COLO668 (cell line): ENCODE measurements around the gene TMEM86A.

Experiments used
- DNase-seq: peaks from one replicate; lab custom pipeline; 2025; ENCODE audit not compliant: unreplicated experiment; lab: John Stamatoyannopoulos, UW

TMEM86A gene

GRCh38 chr11:18722293-18722637 is 23.7 kb downstream of the TMEM86A start:
- no peak for DNase-seq

DNA sequence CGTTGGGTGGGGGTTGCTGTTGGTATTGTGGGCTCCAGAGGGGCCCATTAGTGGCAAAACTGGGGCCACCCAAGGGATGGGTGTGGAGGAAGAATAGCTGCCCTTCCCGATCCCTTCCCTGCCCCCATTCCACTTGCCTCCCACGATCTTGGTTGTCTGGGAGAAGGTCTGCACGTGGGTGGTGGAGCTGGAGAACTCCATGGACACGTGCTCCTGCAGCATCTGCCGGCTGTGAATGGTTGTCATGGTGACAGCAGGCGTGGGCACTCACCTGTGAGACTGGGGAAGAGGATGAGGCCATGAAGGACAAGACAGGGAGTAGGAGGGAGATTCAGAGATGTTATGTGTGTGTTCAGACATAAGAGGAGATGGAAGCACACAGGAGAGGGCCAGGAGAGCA is 25.4 kb downstream of the TMEM86A start:
- DNase-seq, result peak; percentile 65

DNA sequence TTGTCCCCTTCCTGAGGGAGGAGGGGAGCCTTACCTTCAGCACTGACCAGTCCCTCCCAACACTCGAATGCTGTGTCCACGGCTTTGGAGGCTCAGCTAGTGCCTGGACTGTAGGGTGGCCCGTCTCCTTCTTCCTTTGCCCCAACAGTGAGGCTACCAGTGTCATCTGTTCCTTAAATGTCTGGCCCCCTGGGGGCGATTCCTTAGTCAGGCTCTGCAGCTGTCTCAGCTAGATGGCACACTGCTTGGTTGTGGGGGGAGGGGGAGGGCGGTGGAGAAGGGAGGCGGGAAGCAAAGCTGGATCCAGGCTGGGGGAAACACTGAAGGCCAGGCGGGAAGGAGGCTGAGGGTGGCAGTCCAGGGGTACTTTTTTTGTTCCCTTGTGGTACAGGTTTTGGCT is 27.5 kb downstream of the TMEM86A start, which contains the start of gene IGSF22:
Gene IGSF22 (minus strand): TSS at position 149 of the 400 bp plus-strand sequence. CDS start 1,952 bp downstream, outside the sequence.
- no peak for DNase-seq

GRCh38 chr11:18727479-18728236 is 29.1 kb downstream of the TMEM86A start:
- DNase-seq, result peak; percentile 32

DNA sequence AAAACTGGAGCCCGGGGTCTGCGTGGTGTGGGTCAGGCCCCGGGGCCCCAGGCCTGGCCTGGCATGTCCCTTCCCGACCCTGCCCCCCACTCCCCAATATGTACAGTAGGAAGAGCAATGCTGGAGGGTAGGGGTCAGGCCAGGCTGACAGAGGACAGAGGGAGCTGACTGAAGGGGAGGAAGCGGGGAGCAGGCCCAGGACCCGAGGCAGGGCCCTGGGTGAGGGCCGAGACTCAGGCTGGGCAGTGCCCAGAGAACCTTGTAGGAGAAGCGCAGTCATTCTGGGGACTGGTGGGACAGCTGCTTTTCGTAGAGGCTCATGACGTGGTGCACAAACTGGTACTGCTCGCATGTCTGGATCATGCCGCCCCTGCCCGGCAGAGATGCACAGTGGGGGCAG is 30.1 kb downstream of the TMEM86A start:
- no peak for DNase-seq

DNA sequence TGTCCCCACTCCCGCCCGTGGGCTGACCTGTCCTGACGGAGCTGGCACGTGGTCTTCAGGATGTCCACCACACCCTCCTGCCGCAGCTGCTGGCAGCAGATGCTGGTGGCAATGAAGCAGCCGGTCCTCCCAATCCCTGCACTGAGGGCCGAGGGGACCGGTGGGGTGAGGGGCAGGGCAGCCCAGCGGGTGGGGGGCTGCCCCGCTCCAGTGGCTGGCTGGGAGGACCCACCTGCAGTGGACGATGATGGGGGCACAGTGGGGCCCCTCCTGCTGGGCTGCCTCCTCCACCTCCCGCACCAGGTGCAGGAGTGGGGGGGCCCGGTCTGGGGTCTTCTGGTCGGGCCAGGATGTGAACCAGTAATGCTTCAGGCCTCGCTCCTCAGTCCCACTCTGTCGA is 30.8 kb downstream of the TMEM86A start:
- no peak for DNase-seq

- DNase-seq, result no peak
Measured at GRCh38 chr11:18730020-18730419, 31.4 kb downstream of the TMEM86A start.

DNA sequence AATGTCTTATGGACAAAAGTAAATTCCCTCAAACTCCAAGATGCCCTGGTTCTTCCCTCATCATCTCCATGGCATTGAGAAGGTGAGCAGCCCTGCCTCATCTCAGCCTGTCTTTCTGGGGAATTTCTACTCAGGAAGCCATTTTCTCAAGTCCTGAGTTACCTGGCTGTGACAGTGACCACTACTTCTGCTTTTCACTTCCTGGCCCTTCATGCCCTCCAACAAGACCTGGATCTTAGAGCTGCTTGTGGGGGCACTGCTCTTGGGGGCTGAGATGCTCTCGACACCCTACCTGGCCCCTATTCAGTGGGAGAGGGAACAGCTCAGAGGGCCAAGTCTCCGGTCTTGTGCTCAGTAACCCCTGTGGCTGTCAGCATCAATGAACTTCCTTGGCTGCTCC is 32.9 kb downstream of the TMEM86A start:
- no peak for DNase-seq

DNA sequence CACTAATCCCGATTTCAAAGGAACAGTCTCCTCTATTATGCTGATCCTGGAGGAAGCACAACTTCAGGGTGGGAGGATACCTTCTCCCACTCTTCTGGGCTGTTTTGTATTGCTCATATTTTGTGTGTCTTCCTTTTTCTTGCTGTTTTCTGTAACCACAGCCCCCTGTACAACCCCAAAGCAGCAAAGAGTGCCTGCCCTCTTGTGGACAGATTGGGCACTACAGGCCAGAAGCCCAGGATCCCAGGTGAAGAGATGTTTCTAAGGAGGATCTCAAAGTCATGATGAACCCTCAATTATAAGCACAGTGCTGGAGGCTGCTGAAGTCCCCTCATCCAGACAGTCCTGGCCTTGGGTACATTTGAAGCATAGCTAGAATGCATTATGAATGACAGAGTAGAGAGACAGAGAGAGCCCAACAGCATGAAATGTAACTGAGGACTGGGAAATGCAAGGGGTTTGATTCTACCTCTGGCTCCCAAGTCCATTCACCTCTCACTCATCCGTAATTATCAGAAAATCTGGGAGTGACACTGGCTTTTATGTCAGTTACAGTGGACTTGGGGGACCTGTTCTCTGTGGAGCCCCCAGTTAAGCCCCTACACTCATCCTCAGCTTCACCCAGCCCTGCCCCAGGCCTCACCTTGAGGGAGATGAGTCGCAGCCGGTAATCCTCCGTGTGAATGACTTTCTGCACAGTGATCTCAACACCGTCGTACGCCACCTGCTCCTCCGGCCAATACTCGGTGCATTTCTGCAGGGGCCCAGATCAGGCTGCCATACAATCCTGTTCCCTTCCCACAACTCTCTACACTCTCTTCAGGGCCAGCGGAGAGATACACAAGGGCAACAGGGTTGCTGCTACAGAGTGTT is 33.6 kb downstream of the TMEM86A start:
- DNase-seq, result peak; percentile 33

GRCh38 chr11:18733202-18733601 is 34.6 kb downstream of the TMEM86A start:
- no peak for DNase-seq

GRCh38 chr11:18736590-18737148 is 38.1 kb downstream of the TMEM86A start:
- no peak for DNase-seq

- no peak for DNase-seq
Measured at GRCh38 chr11:18737642-18738041, 39.1 kb downstream of the TMEM86A start.

- no peak for DNase-seq
Measured at GRCh38 chr11:18739685-18740084, 41.1 kb downstream of the TMEM86A start.

- DNase-seq, result no peak
Measured at GRCh38 chr11:18741783-18742182, 43.2 kb downstream of the TMEM86A start.

GRCh38 chr11:18743365-18743764 is 44.8 kb downstream of the TMEM86A start:
- DNase-seq, result no peak

DNA sequence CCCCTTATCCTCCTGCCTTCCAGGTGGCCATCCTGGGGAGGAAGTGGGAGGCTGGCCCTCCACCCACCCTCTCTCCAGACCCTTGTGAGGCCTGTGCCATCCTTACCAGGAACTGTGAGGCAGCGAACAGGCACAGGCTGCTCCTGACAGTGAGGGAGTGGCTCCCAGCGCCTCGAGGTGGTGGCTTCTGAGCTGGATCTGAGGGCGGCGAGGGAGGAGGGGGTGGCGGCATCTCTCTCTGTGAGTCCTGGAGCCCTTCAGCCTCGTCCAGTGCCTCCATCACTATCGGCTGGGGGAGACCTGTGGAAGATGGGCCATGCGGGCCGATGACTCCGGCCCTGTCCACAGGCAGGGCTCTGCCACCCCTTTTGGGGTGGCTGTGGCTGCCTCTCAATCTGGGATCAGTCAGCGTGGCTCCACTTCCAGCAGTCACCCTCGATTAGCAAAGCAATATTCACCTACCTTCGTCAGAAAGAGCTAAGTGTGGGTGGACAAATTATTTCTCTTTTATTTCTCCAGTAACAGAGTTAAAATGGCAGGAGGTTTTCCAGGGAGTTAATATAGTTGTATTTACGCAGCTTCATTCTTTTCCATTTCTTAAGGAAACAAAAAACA is 45.4 kb downstream of the TMEM86A start:
- no peak for DNase-seq

- no peak for DNase-seq
Measured at GRCh38 chr11:18745251-18745650, 46.7 kb downstream of the TMEM86A start.

- no peak for DNase-seq
Measured at GRCh38 chr11:18748766-18749365, 50.3 kb downstream of the TMEM86A start.

GRCh38 chr11:18749681-18750319 is 51.2 kb downstream of the TMEM86A start:
- DNase-seq, result peak; percentile 8

- no peak for DNase-seq
Measured at GRCh38 chr11:18750944-18751343, 52.4 kb downstream of the TMEM86A start.

- DNase-seq, result no peak
Measured at GRCh38 chr11:18752502-18752901, 53.9 kb downstream of the TMEM86A start.
